ENCODE measurements around the gene SNX5. TPM values are rescaled to one million over a fixed set of nuclear protein-coding genes. Genes with fewer than 3 reads are reported as not detected.

SNX5 gene
- total and polyA plus RNA-seq, 2 of the 8 experiments (the other 6 are each of a cell fraction or from before 2014, with no cell fraction given): 155 to 194 TPM

DNA sequence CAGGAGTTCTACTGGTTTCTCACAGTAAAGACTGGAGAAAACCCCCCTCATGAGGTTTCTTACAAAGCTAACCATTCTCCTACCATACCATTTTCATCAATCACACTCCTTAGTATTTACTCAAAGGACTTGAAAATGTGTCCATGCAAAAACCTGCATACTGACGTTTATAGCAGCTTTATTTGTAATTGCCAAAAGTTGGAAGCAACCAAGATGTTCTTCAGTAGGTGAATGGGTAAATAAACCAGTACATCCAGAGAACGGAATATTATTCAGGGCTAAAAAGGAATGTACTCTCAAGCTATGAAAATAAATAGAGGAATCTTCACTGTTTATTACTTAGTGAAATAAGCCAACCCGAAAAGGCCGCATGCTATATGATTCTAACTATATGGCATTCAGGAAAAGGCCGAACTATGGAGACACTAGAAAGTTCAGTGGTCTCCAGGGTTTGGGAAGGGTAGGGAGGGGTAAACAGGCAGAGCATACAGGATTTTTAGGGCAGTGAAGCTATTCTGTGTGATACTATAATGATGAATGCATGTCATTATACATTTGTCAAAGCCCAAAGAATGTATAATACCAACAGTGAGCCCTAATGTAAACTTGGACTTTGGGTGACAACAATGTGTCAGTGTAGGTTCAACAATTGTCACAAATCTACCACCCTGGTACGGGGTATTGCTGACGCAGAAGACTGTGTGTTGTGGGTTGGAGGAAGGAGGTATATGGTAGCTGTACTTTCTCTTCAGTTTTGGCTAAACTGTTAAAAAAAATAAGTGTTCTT is 50.6 kb downstream of the SNX5 start:
- Histone ChIP-seq H3K27me3 (replicated peaks in 1 of 4; ENCODE audit: control insufficient read depth in 3 of 4, extremely low read depth in 1 of 4, insufficient read depth in 3 of 4, low read length in 3 of 4) (no peaks in the 10 kb centered on the region), H4K5ac (ENCODE audit: insufficient read length, low read depth, low read length) (no peak overlapping the region), H3K4me1 (replicated peaks in 1 of 4; ENCODE audit: control insufficient read depth in 3 of 4, insufficient read depth in 4 of 4, low read length in 3 of 4) (no peaks in the 10 kb centered on the region), H3K79me1 (ENCODE audit: low read depth, low read length) (no peaks in the 10 kb centered on the region), H3K27ac (ENCODE audit: low read depth, low read length) (no peak overlapping the region), H3K4me2 (ENCODE audit: insufficient read depth in 1 of 2, low read depth in 2 of 2, low read length in 2 of 2) (no peak overlapping the region), H3K23ac (ENCODE audit: insufficient read length) (no peak overlapping the region), H3K36me3 (ENCODE audit: control insufficient read depth in 2 of 4, insufficient read depth in 4 of 4, low read length in 3 of 4) (no peaks in the 10 kb centered on the region), H3K4me3 (ENCODE audit: extremely low read depth in 1 of 4, insufficient read depth in 2 of 4, low read depth in 3 of 4, low read length in 4 of 4) (no peak overlapping the region), H2AFZ (ENCODE audit: low read length) (no peak overlapping the region), H3K56ac (replicated peaks; ENCODE audit: insufficient read length, low read depth, low read length) (no peak overlapping the region), H3K14ac (ENCODE audit: insufficient read length) (no peak overlapping the region), H4K91ac (replicated peaks; ENCODE audit: insufficient read length, low read length) (no peak overlapping the region), H2AK5ac (ENCODE audit: low read depth, low read length) (no peak overlapping the region), H4K8ac (ENCODE audit: extremely low read depth, insufficient read depth, low read length) (no peak overlapping the region), H2BK5ac (ENCODE audit: low read depth, low read length) (no peak overlapping the region), H3K23me2 (ENCODE audit: low read depth, low read length) (no peaks in the 10 kb centered on the region), H2BK12ac (ENCODE audit: low read depth, low read length) (no peak overlapping the region), H3K79me2 (ENCODE audit: control insufficient read depth in 1 of 2, insufficient read depth in 2 of 2, low read length in 2 of 2) (no peaks in the 10 kb centered on the region), H2BK15ac (ENCODE audit: low read length) (no peak overlapping the region), H2BK120ac (replicated peaks; ENCODE audit: low read depth, low read length) (no peak overlapping the region), H4K20me1 (replicated peaks in 1 of 2; ENCODE audit: control insufficient read depth in 1 of 2, insufficient read depth in 2 of 2, low read length in 2 of 2) (no peaks in the 10 kb centered on the region), H3K4ac (replicated peaks; ENCODE audit: insufficient read length, low read depth, low read length) (no peak overlapping the region), H3K9me3 (ENCODE audit: insufficient read depth in 2 of 2, low read depth in 1 of 2, low read length in 1 of 2) (no peaks in the 10 kb centered on the region), H2BK20ac (ENCODE audit: low read length) (no peak overlapping the region), H3K9ac (replicated peaks in 1 of 4; ENCODE audit: extremely low read depth in 1 of 4, low read depth in 3 of 4, low read length in 3 of 4) (no peak overlapping the region), H3K18ac (ENCODE audit: extremely low read depth, low read length) (no peak overlapping the region)
- FAIRE-seq (no peak), DNase-seq (ENCODE audit: low read depth in 1 of 2, low spot score in 2 of 2) (no peak)
- CTCF ChIA-PET (ENCODE audit: partially characterized antibody): interaction anchor here (0.6 to 4.1 kb wide), 5 partner anchors 9 to 685 kb away, joined by 3 to 15 read pairs (median 3); no protein-coding TSS in a partner anchor
- POLR2A ChIA-PET (ENCODE audit: partially characterized antibody): no interaction called here
- WGBS, 2 experiments (ENCODE audit: extremely low coverage in 1 of 2, insufficient coverage in 1 of 2, insufficient read length in 1 of 2, insufficient replicate concordance in 2 of 2, low coverage in 1 of 2, low lambda C conversion rate in 2 of 2, missing lambda C conversion rate in 1 of 2): 79% methylated on average over 7 of the region's 7 CpGs; no CpG with 5 or more reads in 1 of the 2 experiments
- TF ChIP-seq HDAC6 (IDR thresholded peaks at IDR 0.05; ENCODE audit: low read depth, low read length) (no peak), POLR2A (IDR thresholded peaks at IDR 0.05; ENCODE audit: control extremely low read depth in 1 of 2, low read depth in 2 of 2, low read length in 2 of 2) (no peak)
